ES-I3 (cell line): ENCODE data around the gene MMEL1.
"Not testable (repeated sequence)": the region's sequence is repeated elsewhere in the genome, so short reads cannot be mapped to it uniquely, and the experiment has no call there.

Experiments used
- H3K36me3 ChIP-seq: 2 replicates; pipeline ENCODE4 v1.6.1; 2013; ENCODE audit warnings: mild to moderate bottlenecking, low read length, control low read depth, moderate library complexity; ENCODE audit not compliant: insufficient read depth
- H3K4me1 ChIP-seq: 2 replicates; pipeline ENCODE4 v1.6.1; 2013; ENCODE audit warnings: mild to moderate bottlenecking, control low read depth, low read length; ENCODE audit not compliant: insufficient read depth
- H3K9ac ChIP-seq: 2 replicates; pipeline ENCODE4 v1.6.1; 2013; ENCODE audit warnings: low read depth, mild to moderate bottlenecking, low read length, moderate library complexity
- H3K9me3 ChIP-seq: 2 replicates; pipeline ENCODE4 v1.6.1; 2013; ENCODE audit warnings: mild to moderate bottlenecking, low read length, moderate library complexity; ENCODE audit not compliant: control insufficient read depth, insufficient read depth

MMEL1 gene

DNA sequence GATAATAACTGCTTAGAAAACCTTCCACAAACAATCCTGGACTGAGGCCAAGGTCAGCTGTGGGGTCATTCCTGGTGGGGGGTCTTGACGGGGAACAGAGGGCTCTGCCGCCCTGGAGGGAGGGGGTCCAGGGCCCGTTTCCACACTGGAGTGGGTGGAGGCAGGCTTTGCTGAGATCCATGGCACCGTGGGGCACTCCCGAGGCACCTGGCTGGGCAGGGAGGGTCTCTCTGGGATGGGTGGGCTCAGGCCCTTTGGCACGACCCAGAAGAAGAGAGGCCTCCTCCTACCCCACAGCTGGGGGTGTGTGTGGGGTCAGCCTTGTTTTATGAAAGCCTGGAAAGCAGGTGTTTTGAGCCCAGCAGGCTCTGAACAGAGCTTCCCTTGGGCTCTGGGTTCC lies 5.1 kb downstream of the MMEL1 start:
- H3K36me3 ChIP-seq = no peaks in the 10 kb centered on the region
- H3K4me1 ChIP-seq = peaks cover 9% of the 10 kb centered on the region; the same call in 1 of the 2 replicates
- H3K9ac ChIP-seq = no peak overlapping the region
- no peaks in the 10 kb centered on the region for H3K9me3 ChIP-seq

DNA sequence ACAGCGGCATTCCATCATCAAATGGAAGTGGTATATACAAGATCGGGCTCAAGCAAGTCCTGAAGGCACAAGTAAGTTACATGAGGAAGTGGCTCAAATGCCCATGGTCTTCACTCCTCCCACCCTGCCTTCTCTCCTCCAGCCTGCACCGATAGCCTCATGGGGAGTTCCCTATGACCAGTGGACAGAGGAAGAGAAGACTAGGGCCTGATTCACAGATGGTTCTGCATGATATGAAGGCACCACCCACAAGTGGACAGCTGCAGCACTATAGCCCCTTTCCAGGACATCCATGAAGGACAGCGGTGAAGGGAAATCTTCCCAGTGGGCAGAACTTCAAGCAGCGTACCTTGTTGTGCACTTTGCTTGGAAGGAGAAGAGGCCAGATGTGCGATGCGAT lies 7.1 kb downstream of the MMEL1 start:
- not testable (repeated sequence) for H3K36me3 ChIP-seq, H3K9me3 ChIP-seq, H3K9ac ChIP-seq, H3K4me1 ChIP-seq

DNA sequence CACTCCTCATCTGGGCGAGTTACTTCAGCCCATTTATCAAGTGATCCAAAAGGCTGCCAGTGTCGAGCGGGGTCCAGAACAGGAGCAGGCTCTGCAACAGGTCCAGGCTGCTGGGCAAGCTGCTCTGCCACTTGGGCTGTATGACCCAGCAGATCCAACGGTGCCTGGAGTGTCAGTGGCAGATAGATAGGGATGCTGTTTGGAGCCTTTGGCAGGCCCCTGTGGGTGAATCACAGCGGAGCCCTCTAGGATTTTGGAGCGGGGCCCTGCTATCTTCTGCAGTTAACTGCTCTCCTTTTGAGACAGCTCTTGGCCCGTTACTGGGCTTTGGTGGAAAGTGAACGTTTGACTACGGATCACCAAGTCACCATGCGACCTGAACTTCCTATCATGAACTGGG lies 7.5 kb downstream of the MMEL1 start:
- Histone ChIP-seq H3K9me3 (peaks cover 4% of the 10 kb centered on the region; the same call in 1 of the 2 replicates), H3K36me3 (no peaks in the 10 kb centered on the region), H3K4me1 (no peaks in the 10 kb centered on the region), H3K9ac (no peak overlapping the region)

DNA sequence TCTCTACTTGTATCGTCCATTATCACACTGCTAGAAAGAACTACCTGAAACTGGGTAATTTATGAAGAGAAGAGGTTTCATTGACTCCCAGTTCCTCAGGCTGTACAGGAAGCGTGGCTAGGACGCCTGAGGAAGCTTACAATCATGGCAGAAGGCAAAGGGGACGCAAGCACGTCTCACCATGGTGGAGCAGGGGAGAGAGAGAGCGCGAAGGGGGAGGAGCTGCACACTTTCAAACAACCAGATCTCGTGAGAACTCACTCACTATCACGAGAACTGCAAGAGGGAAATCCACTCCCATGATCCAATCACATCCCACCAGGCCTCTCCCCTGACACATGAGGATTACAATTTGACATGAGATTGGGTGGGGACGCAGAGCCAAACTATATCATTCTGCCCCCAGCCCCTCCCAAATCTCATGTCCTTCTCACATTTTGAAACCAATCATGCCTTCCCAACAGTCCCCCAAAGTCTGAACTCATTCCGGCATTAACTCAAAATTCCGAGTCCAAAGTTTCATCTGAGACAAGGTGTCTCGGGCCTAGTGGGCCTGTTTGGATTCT lies 8.0 kb downstream of the MMEL1 start:
- no peaks in the 10 kb centered on the region for H3K36me3 ChIP-seq
- peaks cover 7% of the 10 kb centered on the region; the same call in 1 of the 2 replicates for H3K9me3 ChIP-seq
- H3K9ac ChIP-seq = no peak overlapping the region
- H3K4me1 ChIP-seq = no peaks in the 10 kb centered on the region

DNA sequence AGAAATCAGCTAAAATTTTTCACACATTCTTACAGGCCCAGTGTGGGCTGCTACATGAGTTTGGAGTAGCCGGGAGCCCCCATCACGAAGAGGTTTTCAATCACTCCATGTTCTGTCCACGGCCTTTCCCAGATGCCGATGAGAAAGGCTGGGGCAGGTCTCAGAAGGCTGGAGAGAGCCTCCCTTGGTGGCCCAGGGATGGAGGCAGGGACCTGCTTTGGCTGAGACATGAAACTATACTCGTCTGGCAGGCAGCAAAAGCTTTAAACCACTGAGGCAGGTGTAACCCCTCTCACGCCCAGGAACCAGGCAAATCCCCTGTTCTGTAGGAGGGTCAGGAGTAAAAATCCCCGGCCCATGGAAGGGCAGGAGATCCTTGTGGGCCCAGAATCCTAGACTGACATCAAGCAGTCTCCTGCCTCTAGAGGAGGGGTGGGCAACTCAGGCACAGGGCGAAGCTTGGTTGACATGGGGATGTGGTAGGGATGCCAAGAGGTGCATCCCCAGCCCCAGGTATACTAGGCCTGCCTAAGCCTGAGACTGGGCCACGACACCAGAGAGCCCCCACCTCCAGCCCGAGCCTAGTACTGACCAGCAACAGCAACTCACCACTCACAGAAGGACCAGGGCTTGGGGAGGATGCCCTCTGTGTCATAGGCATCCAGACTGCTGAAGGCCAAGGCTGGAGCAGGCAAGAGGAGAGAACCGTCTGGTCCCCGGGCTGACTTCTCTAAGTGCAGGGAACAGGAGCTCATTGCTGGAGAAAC lies 9.1 kb downstream of the MMEL1 start:
- Histone ChIP-seq H3K9ac (no peak overlapping the region), H3K9me3 (peaks cover 8% of the 10 kb centered on the region; the same call in 1 of the 2 replicates), H3K36me3 (no peaks in the 10 kb centered on the region), H3K4me1 (no peaks in the 10 kb centered on the region)

DNA sequence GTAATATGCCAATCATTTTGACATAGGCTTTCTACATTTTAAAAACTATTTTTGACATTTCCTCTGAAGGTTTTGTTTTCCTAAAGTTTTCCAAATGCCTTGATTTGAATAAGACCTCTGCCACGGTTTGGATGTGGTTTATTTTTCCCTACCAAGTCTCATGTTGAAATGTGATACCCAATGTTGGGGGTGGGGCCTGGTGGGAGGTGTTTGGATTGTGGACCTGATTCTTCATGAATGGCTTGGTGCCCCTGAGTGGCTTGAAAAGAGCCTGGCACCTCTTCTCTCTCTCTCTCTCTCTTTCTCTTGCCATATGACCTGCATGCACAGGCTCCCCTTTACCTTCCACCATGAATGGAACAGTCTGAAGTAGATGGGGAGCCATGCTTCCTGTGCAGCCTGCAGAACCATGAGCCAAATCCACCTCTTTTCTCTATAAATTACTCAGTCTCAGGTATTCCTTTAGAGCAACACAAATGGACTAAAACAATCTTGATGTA lies 14.8 kb downstream of the MMEL1 start:
- Histone ChIP-seq H3K9me3 (peaks cover 12% of the 10 kb centered on the region; the same call in 1 of the 2 replicates), H3K9ac (no peak overlapping the region), H3K4me1 (no peaks in the 10 kb centered on the region), H3K36me3 (no peaks in the 10 kb centered on the region)

DNA sequence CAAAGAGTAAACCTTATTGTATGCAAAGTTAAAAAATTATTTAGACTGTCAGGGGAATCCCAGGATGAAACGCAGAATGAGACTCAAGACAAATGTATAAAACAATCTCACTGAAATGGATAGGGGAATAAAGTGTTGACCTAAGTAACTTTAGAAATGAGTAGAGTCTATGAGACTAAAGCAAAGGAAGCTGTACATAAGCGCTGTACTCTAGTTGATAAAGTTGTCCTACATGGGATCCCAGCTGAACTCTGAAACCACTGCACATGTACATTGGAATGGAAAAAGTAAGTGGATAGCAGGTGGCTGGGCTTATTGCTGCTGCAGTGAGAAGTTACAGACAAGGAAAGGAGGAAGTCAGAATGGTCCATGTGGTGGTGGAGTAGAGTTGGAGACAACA lies 18.7 kb downstream of the MMEL1 start:
- Histone ChIP-seq H3K36me3 (no peaks in the 10 kb centered on the region), H3K4me1 (no peaks in the 10 kb centered on the region; the same call in 1 of the 2 replicates), H3K9me3 (peaks cover 4% of the 10 kb centered on the region; the same call in 1 of the 2 replicates), H3K9ac (no peak overlapping the region)

DNA sequence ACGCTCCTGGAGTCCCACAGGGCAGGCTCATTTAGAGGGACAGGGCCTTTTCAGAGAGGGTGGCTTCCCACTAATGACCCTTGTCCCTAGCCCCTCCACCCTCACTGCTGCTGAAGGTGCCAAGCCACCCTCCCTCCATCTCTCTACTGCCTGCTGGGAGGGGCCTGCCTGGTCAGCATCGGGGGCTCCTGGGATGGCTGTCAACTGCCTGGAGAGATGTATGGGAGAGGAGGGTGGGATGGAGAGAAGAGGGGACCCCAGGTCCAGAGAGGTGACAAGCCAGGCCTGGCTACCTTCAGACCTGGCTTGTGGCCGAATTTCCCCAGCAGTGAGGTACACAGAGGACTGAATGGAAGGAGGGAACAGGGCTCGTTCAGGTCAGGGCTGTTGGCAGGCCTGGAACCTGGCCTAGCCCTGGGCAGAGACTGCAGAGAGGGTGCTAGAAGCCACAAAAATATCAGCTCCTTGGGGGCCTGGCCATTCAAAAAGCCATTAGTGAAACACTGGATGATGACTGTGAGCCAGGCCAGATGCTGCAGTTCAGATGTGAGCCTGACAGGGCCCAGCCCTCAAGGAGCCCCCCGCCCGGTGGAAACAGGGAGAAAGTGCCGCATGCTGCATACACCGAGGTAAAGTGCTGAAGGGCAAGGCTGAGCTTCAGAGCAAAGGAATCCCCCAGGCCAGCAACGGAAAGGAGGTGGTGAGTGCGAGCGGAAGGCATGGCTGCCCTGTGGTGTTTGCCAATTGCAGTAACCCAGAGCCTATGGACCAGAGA lies 20.0 kb downstream of the MMEL1 start:
- no peak overlapping the region for H3K9ac ChIP-seq
- no peaks in the 10 kb centered on the region for H3K36me3 ChIP-seq
- H3K4me1 ChIP-seq = no peaks in the 10 kb centered on the region; the same call in 1 of the 2 replicates
- peaks cover 4% of the 10 kb centered on the region; the same call in 1 of the 2 replicates for H3K9me3 ChIP-seq

DNA sequence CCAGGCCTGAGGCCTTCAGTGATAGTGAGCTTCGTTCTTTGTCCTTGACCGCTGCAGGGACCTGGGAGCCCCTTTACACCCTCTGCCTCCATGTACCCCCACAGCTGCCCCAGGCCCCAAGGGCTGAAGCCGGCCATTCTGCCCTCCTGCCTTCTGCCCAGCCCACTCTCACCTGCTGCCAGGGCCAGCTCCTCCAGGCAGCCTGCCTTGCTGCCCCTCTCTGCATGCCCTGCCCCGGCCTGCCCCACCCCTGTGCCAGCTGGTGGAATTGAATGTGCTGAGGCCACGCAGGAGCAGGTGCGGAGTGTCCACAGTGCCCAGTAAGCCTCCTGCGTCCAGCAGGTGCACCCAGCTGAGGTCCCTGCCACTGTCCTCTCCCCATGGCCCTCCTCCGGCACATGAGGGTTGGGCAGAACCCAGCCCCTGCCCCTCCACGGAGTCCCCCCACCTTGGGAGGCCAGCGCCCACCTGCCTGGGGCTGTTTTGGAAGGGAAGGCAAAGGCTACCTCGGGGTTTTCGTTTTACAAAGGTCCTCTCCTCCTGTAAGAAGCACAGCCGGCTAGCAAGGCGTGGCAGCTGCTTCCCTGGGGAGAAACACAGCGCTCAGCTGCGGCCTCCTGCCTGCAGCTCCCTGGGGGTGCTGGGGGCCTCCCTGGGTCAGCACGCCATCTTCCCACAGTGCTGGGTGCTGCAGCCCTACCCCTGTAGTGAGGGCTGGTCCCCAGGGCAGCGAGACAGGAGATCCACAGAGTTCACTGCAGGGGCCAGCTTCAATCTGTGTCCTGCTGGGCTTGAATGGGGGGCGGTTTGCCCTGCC lies 21.0 kb downstream of the MMEL1 start:
- Histone ChIP-seq H3K9ac (no peak overlapping the region), H3K9me3 (peaks cover 4% of the 10 kb centered on the region; the same call in 1 of the 2 replicates), H3K36me3 (no peaks in the 10 kb centered on the region), H3K4me1 (no peaks in the 10 kb centered on the region; the same call in 1 of the 2 replicates)

DNA sequence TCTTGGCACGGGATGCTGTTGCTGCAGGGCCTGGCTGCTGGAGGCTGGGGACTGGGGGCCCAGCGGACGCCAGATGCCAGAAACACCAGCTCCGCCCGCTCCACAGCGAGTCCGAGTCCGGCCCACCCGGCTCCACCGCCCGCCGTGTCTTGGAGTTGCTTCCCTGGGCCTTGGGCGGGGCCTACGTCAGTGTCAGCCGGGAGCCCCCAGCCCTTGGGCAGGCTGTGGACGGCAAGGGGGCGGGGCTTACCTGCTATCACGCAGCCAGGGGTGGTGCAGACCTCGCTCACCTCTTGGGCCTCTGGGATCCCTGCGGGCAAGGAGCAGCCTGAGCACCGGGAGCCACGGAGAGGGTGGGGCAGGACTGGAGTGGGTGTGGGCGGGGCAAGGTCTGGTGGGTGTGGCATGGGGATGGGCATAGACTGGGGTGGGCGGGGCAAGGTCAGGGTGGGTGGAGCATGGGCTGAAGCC lies 21.8 kb downstream of the MMEL1 start:
- Histone ChIP-seq H3K4me1 (no peaks in the 10 kb centered on the region; the same call in 1 of the 2 replicates), H3K36me3 (no peaks in the 10 kb centered on the region), H3K9ac (peak overlapping the region; percentile 29; the same call in 1 of the 2 replicates), H3K9me3 (peaks cover 4% of the 10 kb centered on the region; the same call in 1 of the 2 replicates)

DNA sequence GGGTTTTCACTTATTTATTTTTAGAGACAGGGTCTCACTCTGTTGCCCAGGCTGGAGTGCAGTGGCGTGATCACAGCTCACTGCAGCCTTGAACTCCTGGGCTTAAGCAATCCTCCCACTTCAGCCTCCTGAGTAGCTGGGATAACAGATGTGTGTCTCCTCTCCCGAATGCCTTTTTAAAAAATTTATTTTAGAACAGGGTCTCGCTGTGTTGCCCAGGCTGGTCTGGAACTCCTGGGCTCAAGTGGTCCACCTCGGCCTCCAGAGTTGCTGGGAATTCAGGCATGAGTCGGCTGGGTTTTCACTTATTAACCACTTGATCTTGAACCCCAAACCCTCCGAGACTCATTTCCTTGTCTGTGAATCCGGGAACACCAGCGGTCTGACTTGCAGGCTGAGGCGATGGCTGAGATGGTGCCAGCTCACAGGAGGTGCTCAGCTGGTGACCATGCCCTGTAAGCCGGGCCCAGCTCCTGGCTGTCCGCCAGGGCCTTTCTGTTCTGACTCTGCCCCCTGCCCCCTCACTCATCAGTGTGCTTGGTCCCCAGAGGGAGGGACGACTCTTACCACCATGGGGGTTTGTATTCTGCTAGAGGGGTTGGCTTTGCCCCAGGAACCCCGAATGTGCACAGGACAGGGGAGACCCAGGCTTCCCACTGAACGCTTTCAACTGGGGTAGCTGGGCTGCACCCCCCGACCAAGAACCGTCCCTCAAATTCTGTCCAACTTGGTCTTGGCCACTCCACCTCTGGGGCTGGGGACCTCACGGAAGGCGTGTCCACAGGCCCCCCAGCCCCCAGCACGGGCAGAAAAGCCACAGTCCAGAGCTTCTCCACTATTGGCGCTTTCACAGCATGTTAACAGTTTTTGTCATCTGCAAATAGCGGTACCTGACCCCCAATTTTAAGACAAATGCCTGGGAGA lies 22.5 kb downstream of the MMEL1 start:
- no peaks in the 10 kb centered on the region for H3K36me3 ChIP-seq
- H3K4me1 ChIP-seq = no peaks in the 10 kb centered on the region; the same call in 1 of the 2 replicates
- no peaks in the 10 kb centered on the region for H3K9me3 ChIP-seq
- peak overlapping the region; percentile 29; the same call in 1 of the 2 replicates for H3K9ac ChIP-seq

DNA sequence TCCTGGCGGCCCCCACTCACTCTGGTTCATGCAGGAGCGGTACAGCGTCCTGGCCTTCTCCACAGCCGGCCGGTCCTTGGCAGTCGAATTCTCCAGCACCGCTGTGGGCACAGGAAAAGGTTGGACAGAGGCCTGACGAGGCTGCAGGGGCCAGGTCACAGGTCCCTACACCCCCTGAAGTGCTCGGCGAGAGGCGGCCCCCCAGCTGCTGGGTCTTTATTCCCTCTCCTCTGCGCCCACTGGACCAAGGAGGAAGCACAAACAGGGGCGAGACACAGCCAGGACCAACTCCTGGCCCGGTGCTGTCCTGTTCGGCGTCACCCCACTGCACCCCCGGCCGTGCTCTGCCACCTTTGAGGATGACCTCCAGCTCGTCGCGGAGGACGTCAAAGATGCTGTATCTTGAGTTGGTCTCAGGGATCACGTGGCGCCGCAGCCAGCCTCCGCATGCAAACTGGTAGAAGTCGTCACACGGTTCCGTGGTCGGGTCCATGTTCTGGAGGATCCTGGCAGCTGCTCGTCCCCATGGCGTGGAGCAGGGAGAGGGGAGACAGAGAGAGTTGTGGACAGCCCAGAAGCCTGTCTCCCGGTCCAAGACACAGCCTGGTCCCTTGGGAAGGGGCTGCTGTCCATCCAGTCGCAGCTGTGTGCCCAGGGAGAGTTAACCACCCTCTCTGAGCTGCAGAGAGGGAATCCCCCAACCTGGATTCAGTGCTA lies 23.3 kb downstream of the MMEL1 start:
- no peaks in the 10 kb centered on the region for H3K9me3 ChIP-seq
- no peaks in the 10 kb centered on the region for H3K36me3 ChIP-seq
- no peak overlapping the region for H3K9ac ChIP-seq
- H3K4me1 ChIP-seq = no peaks in the 10 kb centered on the region; the same call in 1 of the 2 replicates
